GM12891 (cell line): ENCODE results near the gene INAVA.
"Not testable (repeated sequence)": the region's sequence is repeated elsewhere in the genome, so short reads cannot be mapped to it uniquely, and the experiment has no call there.

Experiments
- DNase-seq: peaks from one replicate; pipeline ENCODE4 v3.0.0; 2011; ENCODE audit warnings: low spot score; ENCODE audit not compliant: insufficient read length
- FAIRE-seq: peaks from 2 replicates; lab custom pipeline; 2011; peaks lifted over from hg19 to GRCh38; lab: Jason Lieb, UNC
- PAX5 ChIP-seq: IDR thresholded peaks from 2 replicates; pipeline ENCODE4 v1.6.1; 2011; ENCODE audit warnings: low read length, moderate library complexity, mild to moderate bottlenecking; ENCODE audit not compliant: insufficient read depth, severe bottlenecking
- POLR2A ChIP-seq: IDR thresholded peaks from 2 replicates; pipeline ENCODE4 v1.6.1; 2011; ENCODE audit warnings: low read depth, low read length, control low read depth
- POLR2AphosphoS5 ChIP-seq: IDR thresholded peaks from 2 replicates; pipeline ENCODE4 v1.6.1; 2011; ENCODE audit warnings: low read depth, low read length, control low read depth
- POU2F2 ChIP-seq: IDR thresholded peaks from 2 replicates; pipeline ENCODE4 v1.6.1; 2011; ENCODE audit warnings: low read depth, mild to moderate bottlenecking, control low read depth, low read length, moderate library complexity
- SPI1 ChIP-seq: IDR thresholded peaks from 2 replicates; pipeline ENCODE4 v1.6.1; 2011; ENCODE audit warnings: low read depth, low read length, control low read depth
- TAF1 ChIP-seq: IDR thresholded peaks from 2 replicates; pipeline ENCODE4 v1.6.1; 2011; ENCODE audit warnings: low read depth, low read length, control low read depth

INAVA gene

DNA sequence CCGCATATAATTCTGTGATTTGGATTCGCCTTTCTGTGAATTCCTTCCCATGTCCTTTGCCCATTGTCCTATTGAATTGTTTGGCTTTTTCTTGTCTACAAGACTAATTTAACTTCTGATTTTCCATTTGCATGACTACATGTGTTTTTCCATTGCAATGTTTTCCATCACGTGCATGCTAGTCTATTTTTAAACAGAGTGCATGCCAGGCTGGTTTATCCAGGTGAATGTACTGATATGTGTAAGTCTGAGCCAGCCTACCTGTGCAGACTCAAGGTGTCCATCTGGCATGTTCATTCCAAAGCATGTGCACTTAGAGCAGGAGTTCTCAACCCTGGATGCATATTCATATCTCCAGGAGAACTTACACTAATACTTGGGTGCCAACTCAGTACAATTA, 59.7 kb downstream of the INAVA start:
- FAIRE-seq (peak; percentile 16), DNase-seq (no peak)
- no peak for TF ChIP-seq TAF1
- TF ChIP-seq POLR2A = no peak
- TF ChIP-seq POLR2AphosphoS5 = no peak

- FAIRE-seq (no peak), DNase-seq (no peak)
- TF ChIP-seq POU2F2 = no peak
- no peak for TF ChIP-seq PAX5
- no peak for TF ChIP-seq SPI1
- no peak for TF ChIP-seq POLR2A
- no peak for TF ChIP-seq TAF1
- TF ChIP-seq POLR2AphosphoS5 = no peak
These were observed 63.9 kb downstream of the INAVA start for GRCh38 chr1:200958597-200958996.

DNA sequence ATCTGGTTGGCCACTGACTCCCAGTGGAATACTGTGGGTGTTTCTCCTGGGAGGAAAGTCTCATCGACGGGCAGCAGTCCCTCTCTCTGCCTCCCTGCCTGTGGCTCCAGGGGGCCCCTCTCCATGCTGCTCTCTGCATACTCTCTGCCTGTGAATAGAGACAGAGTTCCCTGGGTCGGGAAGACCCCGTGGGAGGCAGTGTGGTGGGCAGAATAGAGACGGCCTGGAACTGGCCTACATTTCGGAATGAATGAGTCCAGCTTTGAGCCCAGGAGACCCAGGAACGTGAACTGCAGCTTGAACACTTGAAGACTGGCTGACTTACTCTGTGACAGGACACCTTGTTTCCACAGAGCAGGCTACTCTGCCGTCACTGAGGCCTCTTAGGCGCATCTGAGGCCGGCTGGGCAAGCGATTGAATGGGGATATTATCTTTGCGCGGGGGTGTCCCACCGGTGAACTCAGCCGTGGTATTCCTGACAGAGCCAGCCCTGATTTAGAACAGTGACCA, 64.8 kb downstream of the INAVA start:
- no peak for DNase-seq
- no peak for FAIRE-seq
- TF ChIP-seq POLR2A (no peak), POLR2AphosphoS5 (no peak), PAX5 (no peak), TAF1 (no peak), POU2F2 (no peak), SPI1 (no peak)

DNA sequence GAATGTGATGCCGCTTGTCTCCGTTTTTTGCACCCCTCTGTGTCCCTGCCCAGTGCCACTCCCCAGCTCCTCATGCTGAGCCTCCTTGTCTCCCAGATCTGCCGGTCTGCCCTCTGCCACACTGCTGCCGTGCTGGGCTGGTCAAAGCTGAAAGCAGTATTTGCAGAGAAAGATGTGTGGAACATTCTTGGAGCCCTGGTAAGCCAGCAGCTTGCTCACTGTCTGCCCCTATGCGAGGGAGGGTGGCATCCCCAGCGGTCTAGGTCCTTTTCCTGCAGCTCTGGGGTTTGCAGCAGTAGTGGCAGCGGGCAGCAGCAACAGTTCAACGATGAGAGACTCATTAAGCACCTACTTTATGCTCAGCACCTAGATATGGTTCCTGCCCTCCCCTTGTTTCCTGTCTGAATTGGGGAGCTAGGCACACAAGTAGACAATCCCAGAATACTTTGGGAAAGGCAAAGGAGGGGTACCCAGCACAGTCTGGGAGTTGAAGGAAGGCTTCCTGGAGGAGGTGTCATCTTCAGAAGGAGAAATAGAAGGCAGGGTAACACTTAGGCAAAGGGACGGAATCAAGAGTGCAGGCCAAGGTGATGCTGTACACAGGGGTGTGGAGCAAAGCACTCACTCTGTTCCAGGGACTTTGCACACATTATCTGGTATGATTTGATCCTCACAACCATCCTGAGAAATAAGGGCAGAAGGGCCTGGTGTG, 65.7 kb downstream of the INAVA start:
- TF ChIP-seq POLR2AphosphoS5 (no peak), TAF1 (no peak), PAX5 (no peak), SPI1 (no peak), POU2F2 (no peak), POLR2A (no peak)
- no peak for DNase-seq
- peak; percentile 16 for FAIRE-seq

DNA sequence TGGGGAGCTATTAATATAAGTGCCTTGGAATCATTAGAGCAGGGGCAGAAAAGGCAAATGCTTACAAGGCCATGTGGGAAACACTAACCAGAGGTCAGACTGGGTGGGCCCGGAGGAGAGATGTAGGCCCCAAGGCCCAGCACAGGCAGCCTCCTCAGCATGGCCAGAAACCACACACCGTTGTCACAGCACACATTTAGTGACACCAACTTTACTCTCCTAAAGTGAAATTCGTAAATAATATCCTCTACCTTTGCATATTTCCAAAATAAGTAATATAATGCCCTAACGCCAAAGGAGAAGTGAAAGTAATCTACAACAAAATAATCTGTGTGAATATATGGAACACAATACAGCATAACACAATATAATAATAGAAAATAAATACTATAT, 66.2 kb downstream of the INAVA start:
- FAIRE-seq = peak; percentile 51

DNA sequence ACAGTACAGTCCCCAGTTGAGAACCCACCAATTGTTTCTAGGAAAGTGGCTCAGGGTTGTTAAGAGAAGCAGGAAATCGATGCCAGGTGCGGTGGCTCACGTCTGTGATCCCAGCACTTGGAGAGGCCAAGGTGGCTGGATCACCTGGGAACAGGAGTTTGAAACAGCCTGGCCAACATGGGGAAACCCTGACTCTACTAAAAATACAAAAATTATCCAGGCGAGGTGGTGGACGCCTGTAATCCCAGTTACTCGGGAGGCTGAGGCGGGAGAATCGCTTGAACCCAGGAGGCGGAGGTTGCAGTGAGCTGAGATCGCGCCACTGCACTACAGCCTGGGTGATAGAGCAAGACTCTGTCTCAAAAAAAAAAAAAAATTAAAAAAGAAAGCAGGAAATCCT, 67.5 kb downstream of the INAVA start:
- FAIRE-seq, DNase-seq: not testable (repeated sequence)

More for the DNA sequence above, 66.2 kb downstream of the INAVA start:
- DNase-seq = no peak
- TF ChIP-seq POU2F2 = no peak
- TF ChIP-seq TAF1 = no peak
- TF ChIP-seq SPI1 = 0 out of 2 replicates have a peak, but pooled peaks have one; percentile 5

- TF ChIP-seq TAF1 (no peak), POLR2A (no peak), SPI1 (no peak), POU2F2 (no peak), PAX5 (no peak), POLR2AphosphoS5 (no peak)
- peak; percentile 38 for FAIRE-seq
- DNase-seq = no peak
These were observed 67.9 kb downstream of the INAVA start for GRCh38 chr1:200962631-200963030.

DNA sequence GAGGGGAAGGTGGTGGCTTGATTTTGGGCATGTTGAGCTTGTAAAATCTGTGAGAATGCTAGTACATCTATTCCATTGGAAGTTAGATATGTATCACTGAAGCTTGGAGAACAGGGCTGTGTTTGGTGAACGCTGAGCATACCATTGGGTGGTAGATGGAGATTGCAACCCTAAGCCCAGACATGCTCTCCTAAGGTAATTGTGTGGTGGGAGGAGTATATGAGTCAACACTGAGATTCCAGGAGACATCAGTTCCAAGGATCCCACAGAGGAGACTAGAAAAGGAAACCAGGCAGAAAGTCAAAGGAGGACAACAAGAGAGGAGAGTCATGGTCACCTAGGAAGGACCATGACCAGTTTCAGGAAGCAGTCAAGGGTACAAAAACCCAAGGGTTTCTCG, 68.4 kb downstream of the INAVA start:
- DNase-seq = no peak
- no peak for FAIRE-seq

GRCh38 chr1:200963888-200964287, 69.2 kb downstream of the INAVA start:
- not testable (repeated sequence) for FAIRE-seq, DNase-seq

More for the DNA sequence above, 68.4 kb downstream of the INAVA start:
- TF ChIP-seq SPI1 (no peak), TAF1 (no peak), PAX5 (no peak), POU2F2 (no peak), POLR2AphosphoS5 (no peak), POLR2A (no peak)
